ENCODE measurements around the gene SIRT6. TPM values are rescaled to one million over a fixed set of nuclear protein-coding genes. Genes with fewer than 3 reads are reported as not detected.
"Not testable (repeated sequence)": the region's sequence is repeated elsewhere in the genome, so short reads cannot be mapped to it uniquely, and the experiment has no call there.

The SIRT6 gene
- polyA plus RNA-seq, 1 of the 3 experiments (the other 2 are of a cell fraction) = 41.0 TPM

- H3K9me3 ChIP-seq = no peaks in the 10 kb centered on the region
- H3K9me2 ChIP-seq = no peaks in the 10 kb centered on the region
- peaks cover 64% of the 10 kb centered on the region for H3K27me3 ChIP-seq (ENCODE audit: insufficient read depth)
- no peaks in the 10 kb centered on the region for H4K20me1 ChIP-seq (ENCODE audit: insufficient read depth)
- CTCF ChIA-PET = interaction anchor here (0.6 to 2.8 kb wide), 4 partner anchors 10 to 44 kb away, joined by 3 to 14 read pairs (median 4); no protein-coding TSS in a partner anchor
- no peak overlapping the region for H3K4me2 ChIP-seq
- POLR2A ChIA-PET = no interaction called here
- H3K4me1 ChIP-seq (ENCODE audit: control insufficient read depth in 1 of 2, insufficient read depth in 2 of 2, low read depth in 1 of 2, low read length in 1 of 2) = no peaks in the 10 kb centered on the region
- no peak overlapping the region for H3K27ac ChIP-seq (ENCODE audit: low read depth in 2 of 2, low read length in 1 of 2)
- TF ChIP-seq ZBTB33 (IDR thresholded peaks at IDR 0.05; ENCODE audit: borderline replicate concordance, low read depth) (no peak), NFIC (IDR thresholded peaks at IDR 0.05; ENCODE audit: borderline replicate concordance) (no peak), MXI1 (IDR thresholded peaks at IDR 0.05; ENCODE audit: low read depth, low read length) (no peak), RFX5 (IDR thresholded peaks at IDR 0.05; ENCODE audit: low read length) (no peak), EZH2phosphoT487 (IDR thresholded peaks at IDR 0.05; ENCODE audit: borderline replicate concordance, low read depth) (no peak), SIN3A (IDR thresholded peaks at IDR 0.05; ENCODE audit: borderline replicate concordance, low read depth, low read length) (no peak), RCOR1 (IDR thresholded peaks at IDR 0.05; ENCODE audit: low read length) (no peak), PBX3 (IDR thresholded peaks at IDR 0.05) (no peak), USF2 (IDR thresholded peaks at IDR 0.05; ENCODE audit: borderline replicate concordance, low read depth, low read length) (no peak), NRF1 (IDR thresholded peaks at IDR 0.05; ENCODE audit: low read depth, low read length) (no peak), FOXM1 (IDR thresholded peaks at IDR 0.05; ENCODE audit: low read depth) (no peak), GATA2 (CRISPR knock-in tag; IDR thresholded peaks at IDR 0.05) (no peak), YY1 (IDR thresholded peaks at IDR 0.05; ENCODE audit: low read depth) (no peak), CHD2 (IDR thresholded peaks at IDR 0.05; ENCODE audit: low read length, partially characterized antibody) (no peak), SMC3 (IDR thresholded peaks at IDR 0.05; ENCODE audit: low read depth, low read length) (no peak), TEAD4 (IDR thresholded peaks at IDR 0.05; ENCODE audit: borderline replicate concordance, insufficient read depth) (no peak), RXRA (IDR thresholded peaks at IDR 0.05; ENCODE audit: borderline replicate concordance, low read depth) (no peak)
- no peaks in the 10 kb centered on the region for H3K79me2 ChIP-seq (ENCODE audit: insufficient read depth)
- 23% methylated on average over 7 of the region's 7 CpGs for WGBS (ENCODE audit: low lambda C conversion rate)
- H3K36me3 ChIP-seq (replicated peaks in 1 of 2; ENCODE audit: control insufficient read depth in 1 of 2, insufficient read depth in 2 of 2, low read length in 1 of 2) = no peaks in the 10 kb centered on the region
- no peak overlapping the region for H3K4me3 ChIP-seq (ENCODE audit: low read depth in 2 of 2, low read length in 1 of 2)
- no peak overlapping the region for H3K9ac ChIP-seq
- no peak overlapping the region for H2AFZ ChIP-seq (ENCODE audit: low read depth)
- no peaks in the 10 kb centered on the region for H3F3A ChIP-seq (replicated peaks; ENCODE audit: insufficient read depth)
- no peak for DNase-seq
These were observed 20.8 kb downstream of the SIRT6 start for GRCh38 chr19:4161415-4162077.

- ChIA-PET POLR2A (interaction anchor here (0.5 kb wide), 1 partner anchor 224 kb away, joined by 3 read pairs; no protein-coding TSS in a partner anchor), CTCF (interaction anchor here (1.6 to 3.3 kb wide), 2 partner anchors 10 to 17 kb away, joined by 6 to 16 read pairs; no protein-coding TSS in a partner anchor)
- H3K36me3 ChIP-seq (replicated peaks in 1 of 2; ENCODE audit: control insufficient read depth in 1 of 2, insufficient read depth in 2 of 2, low read length in 1 of 2); H2AFZ ChIP-seq (ENCODE audit: low read depth); H3K9me3 ChIP-seq; H3K27ac ChIP-seq (ENCODE audit: low read depth in 2 of 2, low read length in 1 of 2); H3K4me3 ChIP-seq (ENCODE audit: low read depth in 2 of 2, low read length in 1 of 2); H3K79me2 ChIP-seq (ENCODE audit: insufficient read depth); H3K4me1 ChIP-seq (ENCODE audit: control insufficient read depth in 1 of 2, insufficient read depth in 2 of 2, low read depth in 1 of 2, low read length in 1 of 2); H4K20me1 ChIP-seq (ENCODE audit: insufficient read depth); H3K9me2 ChIP-seq; H3K9ac ChIP-seq; H3F3A ChIP-seq (replicated peaks; ENCODE audit: insufficient read depth); H3K4me2 ChIP-seq: not testable (repeated sequence)
- 47% methylated on average over 8 of the region's 8 CpGs for WGBS (ENCODE audit: low lambda C conversion rate)
- peak; percentile 3 for DNase-seq
- peaks cover 44% of the 10 kb centered on the region for H3K27me3 ChIP-seq (ENCODE audit: insufficient read depth)
These were observed 24.4 kb downstream of the SIRT6 start for GRCh38 chr19:4157971-4158370.
